ENCODE measurements around the gene LGALS3.

LGALS3 gene

DNA sequence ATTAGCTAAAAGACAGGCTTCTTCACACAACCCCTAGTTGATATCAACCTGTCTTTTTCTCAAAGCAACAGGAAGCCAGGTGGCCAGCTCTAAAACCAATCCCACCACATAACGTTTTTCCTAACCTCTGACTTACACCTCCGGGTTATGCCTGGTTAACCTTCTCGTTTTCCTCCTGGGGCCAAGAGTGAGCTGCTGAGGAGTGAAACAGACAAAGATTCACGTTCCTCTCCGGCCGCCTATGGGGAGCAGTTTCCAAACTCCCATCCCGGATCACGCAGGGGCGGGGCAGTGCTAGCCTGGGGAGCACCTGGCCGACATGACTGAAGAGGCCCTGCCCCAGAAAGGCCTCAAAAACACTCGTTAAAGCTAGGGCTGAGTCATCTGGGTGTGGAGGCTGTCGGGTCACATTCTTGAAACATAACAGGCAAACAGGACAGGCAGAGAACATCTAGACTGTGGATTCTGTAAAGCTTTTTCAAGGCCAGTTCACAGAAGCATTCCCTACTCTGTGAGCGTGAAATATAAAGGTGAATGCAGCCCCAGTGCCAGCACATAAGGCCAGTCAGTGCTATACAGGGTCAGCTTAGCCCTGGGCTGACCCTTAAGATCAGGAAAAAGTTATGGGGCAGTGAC, 25.9 kb upstream of the LGALS3 start (continued):
- TF ChIP-seq PATZ1 (tag by site-specific recombination; IDR thresholded peaks at IDR 0.05) (0 out of 2 replicates have a peak, but pooled peaks have one; percentile 53), ZBTB17 (tag by site-specific recombination; IDR thresholded peaks at IDR 0.05) (peak; percentile 38; the same call in 1 of the 2 replicates), ZNF501 (tag by site-specific recombination; IDR thresholded peaks at IDR 0.05) (no peak), KLF10 (tag by site-specific recombination; IDR thresholded peaks at IDR 0.05) (no peak; the same call in 1 of the 2 replicates), HIC1 (tag by site-specific recombination; IDR thresholded peaks at IDR 0.05) (0 out of 2 replicates have a peak, but pooled peaks have one; percentile 31), MZF1 (tag by site-specific recombination; IDR thresholded peaks at IDR 0.05; ENCODE audit: borderline replicate concordance) (0 out of 2 replicates have a peak, but pooled peaks have one; percentile 48), ZNF248 (tag by site-specific recombination; IDR thresholded peaks at IDR 0.05) (no peak), ZNF114 (tag by site-specific recombination; IDR thresholded peaks at IDR 0.05) (no peak), ZNF175 (tag by site-specific recombination; IDR thresholded peaks at IDR 0.05) (no peak), HOXA7 (CRISPR knock-in tag; IDR thresholded peaks at IDR 0.05; ENCODE audit: borderline replicate concordance) (no peak), ZXDB (tag by site-specific recombination; IDR thresholded peaks at IDR 0.05) (0 out of 2 replicates have a peak, but pooled peaks have one; percentile 33), KLF1 (tag by site-specific recombination; IDR thresholded peaks at IDR 0.05) (peak; percentile 81), ZNF366 (tag by site-specific recombination; conservative IDR thresholded peaks at IDR 0.05) (peak; percentile 24; the same call in 1 of the 2 replicates)
- TF ChIP-seq, protein P1, sequence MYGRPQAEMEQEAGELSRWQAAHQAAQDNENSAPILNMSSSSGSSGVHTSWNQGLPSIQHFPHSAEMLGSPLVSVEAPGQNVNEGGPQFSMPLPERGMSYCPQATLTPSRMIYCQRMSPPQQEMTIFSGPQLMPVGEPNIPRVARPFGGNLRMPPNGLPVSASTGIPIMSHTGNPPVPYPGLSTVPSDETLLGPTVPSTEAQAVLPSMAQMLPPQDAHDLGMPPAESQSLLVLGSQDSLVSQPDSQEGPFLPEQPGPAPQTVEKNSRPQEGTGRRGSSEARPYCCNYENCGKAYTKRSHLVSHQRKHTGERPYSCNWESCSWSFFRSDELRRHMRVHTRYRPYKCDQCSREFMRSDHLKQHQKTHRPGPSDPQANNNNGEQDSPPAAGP (tag by site-specific recombination; IDR thresholded peaks at IDR 0.05): peak; percentile 23
- TF ChIP-seq, protein P2, sequence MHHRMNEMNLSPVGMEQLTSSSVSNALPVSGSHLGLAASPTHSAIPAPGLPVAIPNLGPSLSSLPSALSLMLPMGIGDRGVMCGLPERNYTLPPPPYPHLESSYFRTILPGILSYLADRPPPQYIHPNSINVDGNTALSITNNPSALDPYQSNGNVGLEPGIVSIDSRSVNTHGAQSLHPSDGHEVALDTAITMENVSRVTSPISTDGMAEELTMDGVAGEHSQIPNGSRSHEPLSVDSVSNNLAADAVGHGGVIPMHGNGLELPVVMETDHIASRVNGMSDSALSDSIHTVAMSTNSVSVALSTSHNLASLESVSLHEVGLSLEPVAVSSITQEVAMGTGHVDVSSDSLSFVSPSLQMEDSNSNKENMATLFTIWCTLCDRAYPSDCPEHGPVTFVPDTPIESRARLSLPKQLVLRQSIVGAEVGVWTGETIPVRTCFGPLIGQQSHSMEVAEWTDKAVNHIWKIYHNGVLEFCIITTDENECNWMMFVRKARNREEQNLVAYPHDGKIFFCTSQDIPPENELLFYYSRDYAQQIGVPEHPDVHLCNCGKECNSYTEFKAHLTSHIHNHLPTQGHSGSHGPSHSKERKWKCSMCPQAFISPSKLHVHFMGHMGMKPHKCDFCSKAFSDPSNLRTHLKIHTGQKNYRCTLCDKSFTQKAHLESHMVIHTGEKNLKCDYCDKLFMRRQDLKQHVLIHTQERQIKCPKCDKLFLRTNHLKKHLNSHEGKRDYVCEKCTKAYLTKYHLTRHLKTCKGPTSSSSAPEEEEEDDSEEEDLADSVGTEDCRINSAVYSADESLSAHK (tag by site-specific recombination; IDR thresholded peaks at IDR 0.05): peak; percentile 98

- no peaks in the 10 kb centered on the region for H3K9me3 ChIP-seq (ENCODE audit: control insufficient read depth, insufficient read depth, low read depth, low read length)
- H3K36me3 ChIP-seq (ENCODE audit: control insufficient read depth in 2 of 2, insufficient read depth in 1 of 2, low read length in 2 of 2): no peaks in the 10 kb centered on the region
- peaks cover 15% of the 10 kb centered on the region for H3K4me1 ChIP-seq (ENCODE audit: control insufficient read depth, insufficient read depth, low read length)
- no peak for TF ChIP-seq ZNF776 (tag by site-specific recombination; IDR thresholded peaks at IDR 0.05; ENCODE audit: borderline replicate concordance)
- TF ChIP-seq SETDB1 (IDR thresholded peaks at IDR 0.05; ENCODE audit: insufficient read length, low read length): peak; percentile 41
- ChIA-PET CTCF (interaction anchor here (0.6 to 2.5 kb wide), 4 partner anchors 11 to 142 kb away, joined by 3 to 9 read pairs (median 4); no protein-coding TSS in a partner anchor), POLR2A (interaction anchor here (0.7 to 1.2 kb wide), 2 partner anchors 18 to 25 kb away, joined by 3 to 5 read pairs; partner anchors contain the start of gene LGALS3)
- no peak overlapping the region for H3K4me3 ChIP-seq (ENCODE audit: low read depth, low read length)
- H3K27ac ChIP-seq (ENCODE audit: extremely low read depth, low read depth, low read length): 0 out of 2 replicates have a peak overlapping the region, but pooled peaks have one; percentile 54
These were observed 24.8 kb upstream of the LGALS3 start for GRCh38 chr14:55103971-55104954.

Measured in HEK293 (cell line).